Fibroblast of upper back skin (primary cell): ENCODE results near the gene AQP1.

Experiments
- DNase-seq: peaks from one replicate; pipeline ENCODE4 v3.0.0-alpha.2; 2013

Gene AQP1

GRCh38 chr7:30911561-30911969 is at the start of gene AQP1:
AQP1 (plus strand) TSS chr7:30911853; CDS start chr7:30911910, 57 bp downstream.
- peak; percentile 87 for DNase-seq

GRCh38 chr7:30862995-30863705 is 48.5 kb upstream of the AQP1 start:
- DNase-seq, result no peak

GRCh38 chr7:30863706-30864035 is 48.0 kb upstream of the AQP1 start:
- no peak for DNase-seq

- DNase-seq, result no peak
Measured at GRCh38 chr7:30864101-30864500, 47.6 kb upstream of the AQP1 start.

GRCh38 chr7:30865076-30865475 is 46.6 kb upstream of the AQP1 start:
- DNase-seq, result no peak

GRCh38 chr7:30865821-30866220 is 45.8 kb upstream of the AQP1 start:
- no peak for DNase-seq

- no peak for DNase-seq
Measured at GRCh38 chr7:30866939-30867338, 44.7 kb upstream of the AQP1 start.

GRCh38 chr7:30867483-30867882 is 44.2 kb upstream of the AQP1 start:
- DNase-seq, result no peak

GRCh38 chr7:30869794-30870611 is 41.6 kb upstream of the AQP1 start:
- peak; percentile 57 for DNase-seq

GRCh38 chr7:30870821-30871518 is 40.7 kb upstream of the AQP1 start:
- no peak for DNase-seq

GRCh38 chr7:30871655-30872054 is 40.0 kb upstream of the AQP1 start:
- DNase-seq, result no peak

GRCh38 chr7:30873207-30873606 is 38.4 kb upstream of the AQP1 start:
- no peak for DNase-seq

- DNase-seq, result no peak
Measured at GRCh38 chr7:30873656-30874055, 38.0 kb upstream of the AQP1 start.

GRCh38 chr7:30874656-30875302 is 36.9 kb upstream of the AQP1 start:
- DNase-seq, result no peak

- no peak for DNase-seq
Measured at GRCh38 chr7:30877015-30877769, 34.5 kb upstream of the AQP1 start.

- DNase-seq, result no peak
Measured at GRCh38 chr7:30877993-30878392, 33.7 kb upstream of the AQP1 start.

GRCh38 chr7:30879139-30880124 is 32.2 kb upstream of the AQP1 start:
- DNase-seq, result no peak

GRCh38 chr7:30880125-30880720 is 31.4 kb upstream of the AQP1 start:
- DNase-seq, result no peak

- no peak for DNase-seq
Measured at GRCh38 chr7:30880941-30881340, 30.7 kb upstream of the AQP1 start.

- DNase-seq, result no peak
Measured at GRCh38 chr7:30881448-30881847, 30.2 kb upstream of the AQP1 start.

- DNase-seq, result no peak
Measured at GRCh38 chr7:30884881-30885280, 26.8 kb upstream of the AQP1 start.
